Lung (tissue), 12 donors: Measurements from ENCODE around the gene FSTL1. TPM values are rescaled to one million over a fixed set of nuclear protein-coding genes. Genes with fewer than 3 reads are reported as not detected.

Experiments used
- ATAC-seq: fragments of 200-7000 bp; cut with Tn5 transposase; one replicate; pipeline ENCODE4 v1.9.1; 2020; ENCODE audit warnings: moderate number of reproducible peaks; ENCODE audit not compliant: insufficient read depth, low FRiP score
- DNase-seq, 3 donors: peaks; one replicate each; pipeline ENCODE4 v3.0.0-alpha.2; 2013 to 2017
- H3K27ac ChIP-seq, 2 donors: one replicate each; pipeline ENCODE4 v1.5.1; 2013; ENCODE audit warnings: mild to moderate bottlenecking in 2 of 2, moderate library complexity in 2 of 2, control low read depth in 1 of 2, inconsistent platforms in 1 of 2, low read depth in 1 of 2, low read length in 1 of 2
- H3K27me3 ChIP-seq, 3 donors: one replicate each; pipeline ENCODE4 v1.5.1; 2013; ENCODE audit warnings: low read length in 2 of 3; ENCODE audit not compliant: control insufficient read depth in 3 of 3, insufficient read depth in 3 of 3
- H3K36me3 ChIP-seq, 4 donors: one replicate each; pipeline ENCODE4 v1.5.1; 2013; ENCODE audit warnings: low read length in 4 of 4, mild to moderate bottlenecking in 1 of 4, moderate library complexity in 1 of 4; ENCODE audit not compliant: control insufficient read depth in 4 of 4, insufficient read depth in 4 of 4
- H3K4me1 ChIP-seq, 5 donors: one replicate each; pipeline ENCODE4 v1.5.1; 2013; ENCODE audit warnings: low read length in 5 of 5, mild to moderate bottlenecking in 2 of 5, moderate library complexity in 1 of 5; ENCODE audit not compliant: control insufficient read depth in 5 of 5, insufficient read depth in 5 of 5
- H3K4me3 ChIP-seq: one replicate; pipeline ENCODE4 v1.5.1; 2013; ENCODE audit warnings: mild to moderate bottlenecking, control low read depth, moderate library complexity
- H3K9ac ChIP-seq, 2 donors: one replicate each; pipeline ENCODE4 v1.5.1; 2013; ENCODE audit warnings: low read length in 2 of 2, control low read depth in 1 of 2; ENCODE audit not compliant: insufficient read depth in 1 of 2
- H3K9me3 ChIP-seq, 4 donors: one replicate each; pipeline ENCODE4 v1.5.1; 2013; ENCODE audit warnings: low read length in 3 of 4, mild to moderate bottlenecking in 1 of 4, moderate library complexity in 1 of 4; ENCODE audit not compliant: control insufficient read depth in 4 of 4, insufficient read depth in 3 of 4
- WGBS, 2 donors: extraction: QIAGEN DNeasy Blood & Tissue Kit; methylation state at CpG; one replicate each; pipeline ENCODE4 v1.1.7; 2013; 5-methylcytosine and 5-hydroxymethylcytosine counted together
- polyA plus RNA-seq, 2 donors: library from polyadenylated mRNA; stranded (reverse); fragments of 200-250 nt; gene quantifications; one replicate each; pipeline ENCODE4 v1.2.1, GENCODE V29; 2013
- total RNA-seq, 2 donors: library from RNA; depleted of rRNA in 1 of 2; stranded (reverse); fragments of >200 nt in 1 of 2; gene quantifications; one replicate each; pipeline ENCODE4 v1.2.1, GENCODE V29; 2014 to 2021
- TF ChIP-seq, protein P1 (sequence below): IDR thresholded peaks from 2 replicates; pipeline ENCODE4 v1.5.1; 2012; ENCODE audit warnings: mild to moderate bottlenecking; ENCODE audit errors: control extremely low read depth, extremely low read depth
- donor health status: control.
- donor health status: control.
- donor health status: Bipolar disorder and iron deficiency.
- donor health status: healthy.
- donor health status: DM: yes; HTN: yes; CAD: no.

Gene FSTL1
- total and polyA plus RNA-seq, 4 donors, result 24.9 to 544 (median 192) TPM

DNA sequence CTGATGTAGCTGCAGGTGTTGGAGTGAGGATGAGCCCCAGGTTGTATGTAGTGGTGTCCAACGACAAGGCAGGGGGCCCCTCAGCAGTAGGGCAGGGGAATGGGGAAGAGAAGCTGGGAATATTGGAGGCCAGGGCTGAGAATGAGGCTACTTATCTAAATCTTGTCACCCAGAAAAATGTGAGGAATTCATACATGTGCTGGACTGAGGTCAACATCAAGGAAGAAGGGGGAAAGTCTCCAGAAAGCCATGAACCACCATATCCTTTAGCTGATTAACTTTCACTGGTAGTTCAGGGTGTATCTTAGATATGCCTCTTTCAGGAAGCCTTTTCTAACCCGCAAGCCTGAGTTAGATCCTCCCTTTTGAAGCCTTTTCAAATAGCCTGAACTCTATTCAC, 22.6 kb upstream of the FSTL1 start:
- H3K9ac ChIP-seq, result no peak overlapping the region
- H3K4me3 ChIP-seq, result no peak overlapping the region
- TF ChIP-seq, protein P1, sequence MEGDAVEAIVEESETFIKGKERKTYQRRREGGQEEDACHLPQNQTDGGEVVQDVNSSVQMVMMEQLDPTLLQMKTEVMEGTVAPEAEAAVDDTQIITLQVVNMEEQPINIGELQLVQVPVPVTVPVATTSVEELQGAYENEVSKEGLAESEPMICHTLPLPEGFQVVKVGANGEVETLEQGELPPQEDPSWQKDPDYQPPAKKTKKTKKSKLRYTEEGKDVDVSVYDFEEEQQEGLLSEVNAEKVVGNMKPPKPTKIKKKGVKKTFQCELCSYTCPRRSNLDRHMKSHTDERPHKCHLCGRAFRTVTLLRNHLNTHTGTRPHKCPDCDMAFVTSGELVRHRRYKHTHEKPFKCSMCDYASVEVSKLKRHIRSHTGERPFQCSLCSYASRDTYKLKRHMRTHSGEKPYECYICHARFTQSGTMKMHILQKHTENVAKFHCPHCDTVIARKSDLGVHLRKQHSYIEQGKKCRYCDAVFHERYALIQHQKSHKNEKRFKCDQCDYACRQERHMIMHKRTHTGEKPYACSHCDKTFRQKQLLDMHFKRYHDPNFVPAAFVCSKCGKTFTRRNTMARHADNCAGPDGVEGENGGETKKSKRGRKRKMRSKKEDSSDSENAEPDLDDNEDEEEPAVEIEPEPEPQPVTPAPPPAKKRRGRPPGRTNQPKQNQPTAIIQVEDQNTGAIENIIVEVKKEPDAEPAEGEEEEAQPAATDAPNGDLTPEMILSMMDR, result no peak
- ATAC-seq (no peak), DNase-seq (no peak)
- H3K36me3 ChIP-seq, result no peaks in the 10 kb centered on the region
- H3K27ac ChIP-seq, result no peak overlapping the region
- WGBS, 2 donors, result 79 to 85% methylated on average over 2 of the region's 2 CpGs
- H3K27me3 ChIP-seq, result no peaks in the 10 kb centered on the region
- peaks cover 0 to 8% (median 0%) of the 10 kb centered on the region in 5 donors for H3K4me1 ChIP-seq
- H3K9me3 ChIP-seq, result peaks cover 0 to 1% (median 0%) of the 10 kb centered on the region in 4 donors

DNA sequence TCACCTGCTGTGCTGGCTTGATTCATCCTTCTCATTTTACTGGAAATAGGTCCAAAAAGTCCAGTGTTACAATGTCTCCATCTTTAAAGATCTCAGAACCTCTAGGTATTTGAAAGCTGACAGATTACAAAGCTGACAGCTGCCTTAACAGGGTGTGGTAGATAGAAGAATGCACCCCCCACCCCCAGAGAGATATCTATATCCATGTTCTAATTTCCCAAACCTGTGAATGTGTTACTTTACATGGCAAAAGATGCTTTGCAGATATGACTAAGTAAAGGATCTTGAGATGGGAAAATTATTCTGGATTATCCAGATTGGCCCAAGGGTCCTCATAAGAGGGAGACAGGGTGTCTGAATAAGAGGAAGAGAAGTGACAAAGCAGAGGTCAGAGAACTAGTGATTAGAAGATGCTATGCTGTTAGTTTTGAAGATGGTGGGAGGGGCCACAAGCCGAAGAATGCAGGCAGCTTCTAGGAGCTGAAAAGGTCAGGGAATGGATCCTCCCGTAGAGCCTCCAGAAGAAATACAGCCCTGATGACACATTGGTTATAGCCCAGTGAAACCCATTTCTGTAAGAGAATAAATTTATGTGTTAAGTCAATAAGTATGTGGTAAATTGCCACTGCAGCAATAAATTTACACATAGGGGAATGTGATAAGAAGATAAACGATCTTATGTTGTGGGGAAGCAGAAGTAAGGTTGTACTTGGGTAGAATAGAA, 21.5 kb upstream of the FSTL1 start:
- Histone ChIP-seq H3K27me3 (no peaks in the 10 kb centered on the region), H3K9me3 (peaks cover 0 to 1% (median 0%) of the 10 kb centered on the region in 4 donors), H3K27ac (no peak overlapping the region), H3K4me3 (no peak overlapping the region), H3K4me1 (peaks cover 0 to 8% (median 0%) of the 10 kb centered on the region in 5 donors), H3K36me3 (no peaks in the 10 kb centered on the region), H3K9ac (no peak overlapping the region)
- ATAC-seq (no peak), DNase-seq (no peak)
- 83 to 87% methylated on average over 3 of the region's 3 CpGs for WGBS, 2 donors
- TF ChIP-seq, protein P1, result no peak

DNA sequence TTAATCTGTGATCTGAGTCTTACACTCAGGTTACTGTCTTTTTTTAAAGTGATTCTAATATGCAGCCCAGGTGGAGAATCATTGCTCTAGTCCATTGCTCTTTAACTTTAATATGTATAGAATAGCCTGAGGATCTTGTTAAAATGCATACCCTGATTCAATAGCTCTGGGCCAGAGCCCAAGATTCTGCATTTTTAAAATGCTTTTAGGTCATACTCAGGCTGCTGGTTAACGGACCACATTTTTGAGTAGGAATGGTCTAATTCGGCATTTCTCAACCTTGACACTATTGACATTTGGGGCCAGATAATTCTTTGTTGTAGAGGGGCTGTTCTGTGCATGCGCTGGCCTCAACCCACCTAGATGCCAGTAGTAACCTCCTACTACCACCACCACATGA, 20.9 kb upstream of the FSTL1 start:
- no peak overlapping the region for H3K9ac ChIP-seq
- no peak overlapping the region for H3K27ac ChIP-seq
- H3K4me1 ChIP-seq, result peaks cover 0 to 8% (median 0%) of the 10 kb centered on the region in 5 donors
- TF ChIP-seq, protein P1, result no peak
- no peak overlapping the region for H3K4me3 ChIP-seq
- ATAC-seq, result no peak
- H3K27me3 ChIP-seq, result no peaks in the 10 kb centered on the region
- no peaks in the 10 kb centered on the region for H3K36me3 ChIP-seq
- 67 to 86% methylated on average over 3 of the region's 3 CpGs for WGBS, 2 donors
- no peak for DNase-seq
- peaks cover 0 to 1% (median 0%) of the 10 kb centered on the region in 4 donors for H3K9me3 ChIP-seq
